Loucy (cell line): Measurements from ENCODE around the gene GDI2.

Source experiments
- EZH2phosphoT487 ChIP-seq: fragments of 200-600 bp; IDR thresholded peaks from 2 replicates; pipeline ENCODE4 v1.6.1; 2018; ENCODE audit warnings: antibody characterized with exemption, mild to moderate bottlenecking, moderate library complexity, borderline replicate concordance
- TF ChIP-seq, protein P1 (sequence below): fragments of 200-600 bp; sonication (generic); conservative IDR thresholded peaks from 2 replicates; pipeline ENCODE4 v1.5.1; 2014; ENCODE audit warnings: mild to moderate bottlenecking, antibody characterized with exemption, low read length

DNA sequence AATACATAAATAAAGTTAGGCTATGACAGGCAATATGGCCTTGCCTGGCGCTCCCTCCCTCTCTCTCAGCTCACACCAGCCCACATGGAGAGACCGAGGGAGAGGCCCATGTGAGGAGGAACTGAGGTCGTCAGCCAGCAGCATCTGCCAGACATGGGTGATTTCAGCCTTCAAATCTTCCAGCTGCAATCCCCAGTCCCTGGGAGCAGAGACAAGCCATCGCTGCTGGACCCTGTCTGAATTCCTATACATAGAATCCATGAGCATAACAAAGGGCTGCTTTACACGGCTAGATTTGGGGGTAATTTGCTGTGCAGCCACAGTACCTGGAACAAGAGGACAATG lies 40.9 kb upstream of the GDI2 start:
- TF ChIP-seq, protein P1, sequence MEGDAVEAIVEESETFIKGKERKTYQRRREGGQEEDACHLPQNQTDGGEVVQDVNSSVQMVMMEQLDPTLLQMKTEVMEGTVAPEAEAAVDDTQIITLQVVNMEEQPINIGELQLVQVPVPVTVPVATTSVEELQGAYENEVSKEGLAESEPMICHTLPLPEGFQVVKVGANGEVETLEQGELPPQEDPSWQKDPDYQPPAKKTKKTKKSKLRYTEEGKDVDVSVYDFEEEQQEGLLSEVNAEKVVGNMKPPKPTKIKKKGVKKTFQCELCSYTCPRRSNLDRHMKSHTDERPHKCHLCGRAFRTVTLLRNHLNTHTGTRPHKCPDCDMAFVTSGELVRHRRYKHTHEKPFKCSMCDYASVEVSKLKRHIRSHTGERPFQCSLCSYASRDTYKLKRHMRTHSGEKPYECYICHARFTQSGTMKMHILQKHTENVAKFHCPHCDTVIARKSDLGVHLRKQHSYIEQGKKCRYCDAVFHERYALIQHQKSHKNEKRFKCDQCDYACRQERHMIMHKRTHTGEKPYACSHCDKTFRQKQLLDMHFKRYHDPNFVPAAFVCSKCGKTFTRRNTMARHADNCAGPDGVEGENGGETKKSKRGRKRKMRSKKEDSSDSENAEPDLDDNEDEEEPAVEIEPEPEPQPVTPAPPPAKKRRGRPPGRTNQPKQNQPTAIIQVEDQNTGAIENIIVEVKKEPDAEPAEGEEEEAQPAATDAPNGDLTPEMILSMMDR = no peak
- no peak for TF ChIP-seq EZH2phosphoT487
